Measurements from ENCODE around the gene KMT2E. TPM values are rescaled to one million over a fixed set of nuclear protein-coding genes. Genes with fewer than 3 reads are reported as not detected.
"Not testable (repeated sequence)": the region's sequence is repeated elsewhere in the genome, so short reads cannot be mapped to it uniquely, and the experiment has no call there.

Gene KMT2E
- total RNA-seq, 3 donors from 2014 or later, result 49.2 to 71.8 (median 67.4) TPM

- DNase-seq (no peak), ATAC-seq (no peak)
- Mint-ChIP-seq H3K9me3 (no peaks in the 10 kb centered on the region), H3K27me3 (ENCODE audit: low read depth) (no peaks in the 10 kb centered on the region), H3K4me1 (ENCODE audit: low read depth) (peaks cover 31% of the 10 kb centered on the region), H3K4me3 (no peak overlapping the region), H3K36me3 (ENCODE audit: insufficient read depth) (no peaks in the 10 kb centered on the region)
Observed at GRCh38 chr7:104979167-104979841, 34.7 kb upstream of the KMT2E start.

- Mint-ChIP-seq H3K4me3 (no peak overlapping the region), H3K27me3 (ENCODE audit: low read depth) (no peaks in the 10 kb centered on the region), H3K9me3 (no peaks in the 10 kb centered on the region), H3K4me1 (ENCODE audit: low read depth) (peaks cover 42% of the 10 kb centered on the region), H3K36me3 (ENCODE audit: insufficient read depth) (no peaks in the 10 kb centered on the region)
- ATAC-seq, result no peak
- DNase-seq, result no peak
Observed at GRCh38 chr7:104980440-104980839, 33.6 kb upstream of the KMT2E start.

- no peak for DNase-seq
- Mint-ChIP-seq H3K4me3 (no peak overlapping the region), H3K4me1 (ENCODE audit: low read depth) (peaks cover 46% of the 10 kb centered on the region), H3K9me3 (no peaks in the 10 kb centered on the region), H3K27me3 (ENCODE audit: low read depth) (no peaks in the 10 kb centered on the region), H3K36me3 (ENCODE audit: insufficient read depth) (no peaks in the 10 kb centered on the region)
- no peak for ATAC-seq
Observed at GRCh38 chr7:104980841-104981671, 32.9 kb upstream of the KMT2E start.

GRCh38 chr7:104981672-104982037 is 32.4 kb upstream of the KMT2E start:
- Mint-ChIP-seq H3K27me3 (ENCODE audit: low read depth) (no peaks in the 10 kb centered on the region), H3K36me3 (ENCODE audit: insufficient read depth) (peaks cover 2% of the 10 kb centered on the region), H3K4me1 (ENCODE audit: low read depth) (peaks cover 50% of the 10 kb centered on the region), H3K9me3 (no peaks in the 10 kb centered on the region), H3K4me3 (no peak overlapping the region)
- ATAC-seq, result no peak
- DNase-seq, result no peak

- H3K36me3 Mint-ChIP-seq (ENCODE audit: insufficient read depth), result peaks cover 2% of the 10 kb centered on the region
- H3K27me3 Mint-ChIP-seq (ENCODE audit: low read depth), result no peaks in the 10 kb centered on the region
- H3K9me3 Mint-ChIP-seq, result no peaks in the 10 kb centered on the region
- DNase-seq (no peak), ATAC-seq (no peak)
- peaks cover 55% of the 10 kb centered on the region for H3K4me1 Mint-ChIP-seq (ENCODE audit: low read depth)
- H3K4me3 Mint-ChIP-seq, result peak overlapping the region; percentile 99
Observed at GRCh38 chr7:104982308-104983075, 31.5 kb upstream of the KMT2E start.

- H3K36me3 Mint-ChIP-seq (ENCODE audit: insufficient read depth), result peaks cover 2% of the 10 kb centered on the region
- H3K9me3 Mint-ChIP-seq, result no peaks in the 10 kb centered on the region
- H3K4me1 Mint-ChIP-seq (ENCODE audit: low read depth), result peaks cover 61% of the 10 kb centered on the region
- DNase-seq, result no peak
- H3K27me3 Mint-ChIP-seq (ENCODE audit: low read depth), result no peaks in the 10 kb centered on the region
- ATAC-seq, result no peak
- H3K4me3 Mint-ChIP-seq, result peak overlapping the region; percentile 99
Observed at GRCh38 chr7:104983076-104983577, 30.9 kb upstream of the KMT2E start.

- ATAC-seq (peak; percentile 93 to 94), DNase-seq (peak; percentile 74)
- H3K4me1 Mint-ChIP-seq (ENCODE audit: low read depth), result peaks cover 64% of the 10 kb centered on the region
- H3K27me3 Mint-ChIP-seq (ENCODE audit: low read depth), result no peaks in the 10 kb centered on the region
- H3K4me3 Mint-ChIP-seq, result peak overlapping the region; percentile 99
- no peaks in the 10 kb centered on the region for H3K9me3 Mint-ChIP-seq
- H3K36me3 Mint-ChIP-seq (ENCODE audit: insufficient read depth), result peaks cover 4% of the 10 kb centered on the region
Observed at GRCh38 chr7:104983578-104984539, 30.1 kb upstream of the KMT2E start.

GRCh38 chr7:104984585-104985258 is 29.3 kb upstream of the KMT2E start:
- Mint-ChIP-seq H3K36me3 (ENCODE audit: insufficient read depth) (peaks cover 6% of the 10 kb centered on the region), H3K27me3 (ENCODE audit: low read depth) (no peaks in the 10 kb centered on the region), H3K4me3 (peak overlapping the region; percentile 99), H3K9me3 (no peaks in the 10 kb centered on the region), H3K4me1 (ENCODE audit: low read depth) (peaks cover 64% of the 10 kb centered on the region)
- DNase-seq (no peak), ATAC-seq (no peak)

- no peaks in the 10 kb centered on the region for H3K27me3 Mint-ChIP-seq (ENCODE audit: low read depth)
- peaks cover 64% of the 10 kb centered on the region for H3K4me1 Mint-ChIP-seq (ENCODE audit: low read depth)
- DNase-seq (no peak), ATAC-seq (no peak)
- peak overlapping the region; percentile 99 for H3K4me3 Mint-ChIP-seq
- peaks cover 6% of the 10 kb centered on the region for H3K36me3 Mint-ChIP-seq (ENCODE audit: insufficient read depth)
- H3K9me3 Mint-ChIP-seq, result no peaks in the 10 kb centered on the region
Observed at GRCh38 chr7:104985259-104985617, 28.8 kb upstream of the KMT2E start.

- no peak overlapping the region for H3K4me3 Mint-ChIP-seq
- H3K36me3 Mint-ChIP-seq (ENCODE audit: insufficient read depth), result peaks cover 6% of the 10 kb centered on the region
- ATAC-seq (no peak), DNase-seq (no peak)
- H3K4me1 Mint-ChIP-seq (ENCODE audit: low read depth), result peaks cover 57% of the 10 kb centered on the region
- H3K27me3 Mint-ChIP-seq (ENCODE audit: low read depth), result no peaks in the 10 kb centered on the region
- no peaks in the 10 kb centered on the region for H3K9me3 Mint-ChIP-seq
Observed at GRCh38 chr7:104986628-104987259, 27.3 kb upstream of the KMT2E start.

GRCh38 chr7:104987403-104987802 is 26.6 kb upstream of the KMT2E start:
- peaks cover 57% of the 10 kb centered on the region for H3K4me1 Mint-ChIP-seq (ENCODE audit: low read depth)
- H3K4me3 Mint-ChIP-seq; DNase-seq; H3K9me3 Mint-ChIP-seq; ATAC-seq; H3K36me3 Mint-ChIP-seq (ENCODE audit: insufficient read depth); H3K27me3 Mint-ChIP-seq (ENCODE audit: low read depth): not testable (repeated sequence)

GRCh38 chr7:104990983-104991382 is 23.0 kb upstream of the KMT2E start:
- ATAC-seq (no peak), DNase-seq (no peak)
- Mint-ChIP-seq H3K36me3 (ENCODE audit: insufficient read depth) (peaks cover 13% of the 10 kb centered on the region), H3K27me3 (ENCODE audit: low read depth) (no peaks in the 10 kb centered on the region), H3K9me3 (no peaks in the 10 kb centered on the region), H3K4me1 (ENCODE audit: low read depth) (peaks cover 59% of the 10 kb centered on the region), H3K4me3 (no peak overlapping the region)

- no peaks in the 10 kb centered on the region for H3K27me3 Mint-ChIP-seq (ENCODE audit: low read depth)
- peaks cover 62% of the 10 kb centered on the region for H3K4me1 Mint-ChIP-seq (ENCODE audit: low read depth)
- H3K36me3 Mint-ChIP-seq (ENCODE audit: insufficient read depth), result peaks cover 14% of the 10 kb centered on the region
- ATAC-seq (no peak), DNase-seq (no peak)
- no peaks in the 10 kb centered on the region for H3K9me3 Mint-ChIP-seq
- H3K4me3 Mint-ChIP-seq, result no peak overlapping the region
Observed at GRCh38 chr7:104992306-104992705, 21.7 kb upstream of the KMT2E start.
